Stimulated activated CD4-positive, alpha-beta T cell treated with anti-CD3 and anti-CD28 coated beads, TNF-alpha, amount 100 ng/mL, for 4 hours (primary cell): Measurements from ENCODE around the gene GEMIN7.

Experiments
- DNase-seq, 3 experiments: peaks; one replicate each; pipeline ENCODE4 v3.0.0-alpha.2; 2020; ENCODE audit warnings: low read depth in 3 of 3

GEMIN7 gene

DNA sequence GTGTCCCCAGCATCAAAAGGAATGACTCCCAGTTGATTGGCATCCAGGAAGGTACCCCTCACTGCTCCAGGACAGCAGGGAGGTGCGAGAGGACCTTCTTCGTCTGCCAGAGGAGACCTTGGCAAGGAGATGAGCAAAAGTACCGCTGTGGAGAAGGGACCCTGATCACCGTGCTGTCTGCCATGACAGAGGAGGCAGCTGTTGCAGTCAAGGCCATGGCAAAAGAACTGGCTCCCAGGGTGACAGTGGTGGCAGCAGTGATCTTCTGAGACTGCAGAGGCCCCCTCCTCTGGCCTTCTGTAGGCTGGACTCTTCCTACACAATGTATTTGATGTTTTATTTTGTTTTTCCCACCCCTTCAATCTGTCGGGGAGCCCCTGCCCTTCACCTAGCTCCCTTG, 49.7 kb downstream of the GEMIN7 start:
- DNase-seq, result no peak

DNA sequence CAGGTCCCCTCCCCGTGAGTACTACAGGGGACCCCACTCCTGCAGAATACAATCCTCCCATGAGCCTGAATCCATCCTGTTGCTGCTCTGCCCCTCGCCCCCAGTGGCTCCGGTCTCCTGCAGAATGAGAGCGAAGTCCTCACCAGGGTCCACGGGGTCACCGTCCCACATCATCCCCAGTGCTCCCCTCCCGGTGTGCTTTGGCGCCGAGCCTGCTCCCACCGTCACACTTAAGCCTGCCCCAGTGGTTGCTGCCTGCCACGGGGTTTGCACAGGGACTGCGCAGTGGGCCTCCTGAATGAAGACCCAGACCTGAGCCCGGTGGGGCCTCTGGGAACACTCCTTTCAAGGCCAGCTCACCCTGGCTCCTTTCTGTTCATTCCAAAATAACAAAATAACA, 51.2 kb downstream of the GEMIN7 start:
- DNase-seq, result no peak

DNA sequence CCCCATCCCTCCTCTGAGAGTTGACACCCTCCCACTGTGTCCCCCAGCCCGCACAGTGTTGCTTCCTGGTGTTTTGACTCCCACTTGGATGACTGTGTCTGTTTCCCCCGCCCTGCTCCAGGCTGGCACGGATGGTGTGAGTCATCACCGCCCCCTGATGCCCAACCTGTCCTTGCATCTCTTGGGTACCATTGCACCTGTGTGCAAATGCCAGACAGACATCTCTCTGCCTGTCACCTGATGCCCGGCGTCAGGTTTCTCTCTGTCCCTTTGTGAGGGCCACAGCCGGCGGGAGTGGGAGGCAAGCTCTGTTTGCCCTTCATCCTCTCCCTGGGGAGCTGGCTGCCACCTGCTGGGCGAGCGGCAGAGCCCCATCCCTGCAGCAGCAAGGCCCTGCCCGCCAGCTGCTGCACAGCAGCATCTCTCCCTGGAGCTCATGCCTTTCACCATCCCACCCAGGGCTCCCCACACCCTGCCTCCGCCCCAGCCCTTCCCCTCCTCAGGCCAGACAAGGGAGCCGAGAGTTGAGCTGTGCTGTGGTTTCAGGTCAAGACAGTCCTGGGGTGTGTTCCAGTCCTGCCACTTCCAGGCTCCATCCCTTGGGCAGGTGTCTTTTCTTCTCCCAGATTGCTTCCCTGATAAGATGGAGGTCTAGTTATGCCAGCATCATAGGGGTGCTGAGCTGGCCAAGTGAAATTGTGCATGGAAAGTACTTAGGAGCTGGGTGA, 52.0 kb downstream of the GEMIN7 start:
- no peak for DNase-seq

DNA sequence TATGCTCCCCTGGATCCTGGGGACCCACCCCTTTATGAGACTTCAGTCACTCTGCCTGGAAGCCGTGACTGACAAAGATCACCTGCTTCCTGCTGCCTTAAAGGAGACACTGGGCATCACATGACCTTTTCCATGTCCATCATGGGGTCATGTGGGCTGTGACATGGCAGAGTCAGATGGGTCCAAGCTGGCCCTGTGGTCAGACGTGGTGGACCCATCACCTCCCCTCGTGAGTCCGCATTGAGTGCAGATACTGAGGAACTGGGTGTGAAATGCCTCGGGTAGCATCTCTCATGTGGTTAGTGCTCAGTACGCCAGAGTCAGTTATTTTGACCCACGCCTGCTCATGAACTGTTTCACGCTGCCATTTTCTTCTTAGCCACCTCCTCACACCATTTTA, 54.6 kb downstream of the GEMIN7 start:
- DNase-seq, result no peak

DNA sequence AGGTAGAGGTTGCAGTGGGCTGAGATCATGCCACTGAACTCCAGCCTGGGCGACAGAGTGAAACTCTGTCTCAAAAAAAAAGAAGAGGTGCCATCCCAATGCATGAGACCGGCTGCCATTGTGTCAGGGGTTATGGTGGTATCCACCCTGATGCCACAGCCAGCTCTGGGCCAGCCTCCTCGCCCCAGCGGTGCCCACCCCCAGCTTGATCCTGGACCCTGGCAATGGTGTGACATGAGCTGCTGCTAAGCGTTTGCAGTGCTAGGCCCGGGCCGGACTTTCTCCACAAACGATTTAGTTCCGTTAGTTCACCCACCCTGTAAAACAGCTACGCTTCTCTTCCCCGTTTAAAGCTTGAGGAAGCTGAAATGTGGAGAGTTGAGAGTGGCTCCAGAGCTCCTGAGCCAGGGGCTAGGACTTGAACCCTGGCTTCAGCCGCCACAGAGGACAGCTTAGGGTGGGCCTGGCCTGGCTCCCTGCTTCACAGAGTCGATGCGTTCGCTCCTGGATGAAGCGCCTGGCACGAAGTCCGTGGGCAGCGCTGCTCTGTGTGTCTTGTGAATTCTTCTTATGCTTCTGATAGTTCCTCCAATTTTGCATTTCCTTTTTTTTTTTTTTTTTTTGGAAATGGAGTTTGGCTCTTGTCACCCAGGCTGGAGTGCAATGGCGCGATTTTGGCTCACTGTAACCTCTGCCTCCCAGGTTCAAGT, 56.3 kb downstream of the GEMIN7 start:
- no peak for DNase-seq

DNA sequence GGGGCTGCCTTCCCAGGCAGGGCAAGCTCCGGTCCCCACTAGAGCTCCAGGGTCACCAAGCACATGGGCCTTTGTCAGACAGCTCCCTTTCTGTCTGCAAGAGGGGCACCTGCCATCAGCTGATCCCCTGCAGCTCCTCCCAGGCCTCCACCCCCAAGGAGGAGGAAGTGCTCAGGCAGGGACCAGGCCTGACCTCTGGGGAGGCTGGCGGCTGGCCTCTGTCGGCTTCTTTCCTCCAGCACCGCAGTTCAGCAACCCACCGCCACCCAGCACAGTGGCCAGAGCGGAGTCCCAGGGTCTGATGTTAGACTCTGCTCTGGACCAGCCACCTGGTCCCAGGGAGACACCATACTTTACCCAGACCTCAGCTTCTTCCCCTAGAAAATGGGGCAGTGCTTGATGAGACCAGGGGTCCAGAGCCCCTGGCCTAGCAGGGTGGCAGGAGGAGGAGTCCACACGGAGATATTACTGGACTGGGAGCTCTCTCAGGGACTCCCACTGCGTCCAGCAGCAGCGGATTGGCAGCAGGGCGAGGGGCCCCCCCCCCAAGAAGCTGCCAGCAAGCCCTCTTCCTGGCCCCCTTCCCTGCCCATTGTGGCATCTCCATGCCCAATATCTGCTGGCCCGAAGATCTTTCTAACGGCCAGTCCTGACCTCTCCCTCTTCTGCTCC, 57.6 kb downstream of the GEMIN7 start:
- DNase-seq, result no peak

DNA sequence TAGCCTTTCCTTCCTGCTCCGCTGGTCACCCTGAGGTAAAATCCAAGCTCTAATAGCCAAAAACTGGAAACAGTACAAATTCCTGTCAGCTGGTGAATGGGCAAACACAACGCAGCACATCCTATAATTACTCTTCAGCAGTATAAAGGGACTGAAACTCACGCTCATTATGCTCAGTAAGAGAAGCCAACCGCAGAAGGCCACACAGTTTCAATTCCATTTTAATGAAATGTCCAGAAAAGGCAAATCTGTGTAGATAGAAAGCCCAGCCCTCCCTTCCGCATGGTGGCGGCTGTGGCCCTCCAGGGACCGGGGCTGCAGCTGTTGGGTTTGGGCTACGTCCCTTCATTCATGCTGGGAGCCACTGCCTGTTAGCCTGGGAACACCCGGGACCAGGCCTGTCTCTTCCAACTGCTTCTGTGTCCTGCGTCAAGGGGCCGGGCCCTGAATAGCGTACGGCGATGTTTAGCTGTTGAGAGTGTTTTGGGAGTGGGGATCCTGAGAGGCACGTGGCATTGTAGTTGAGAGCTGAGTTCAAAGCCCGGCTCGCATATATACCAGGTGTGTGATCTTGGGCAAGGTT, 58.2 kb downstream of the GEMIN7 start:
- no peak for DNase-seq

DNA sequence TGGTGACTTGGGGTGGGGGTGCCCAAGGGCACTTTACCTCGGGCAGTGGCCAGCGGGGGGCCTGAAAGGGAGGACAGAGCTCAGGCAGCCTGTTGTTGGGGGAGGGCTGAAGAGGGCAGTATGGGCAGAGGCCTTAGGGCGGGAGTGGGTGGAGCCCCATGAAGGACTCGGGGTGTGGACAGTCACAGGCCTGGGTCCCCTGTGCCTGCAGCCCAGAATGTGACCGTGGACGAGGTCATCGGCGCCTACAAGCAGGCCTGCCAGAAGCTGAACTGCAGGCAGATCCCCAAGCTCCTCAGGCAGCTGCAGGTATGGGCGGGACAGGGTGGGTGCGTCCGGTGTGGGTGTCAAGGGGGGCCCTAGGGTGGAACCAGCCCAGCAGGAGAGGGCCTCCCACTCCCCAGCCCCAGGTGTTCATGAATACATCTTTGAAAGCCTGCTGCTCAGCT, 59.3 kb downstream of the GEMIN7 start:
- no peak for DNase-seq

DNA sequence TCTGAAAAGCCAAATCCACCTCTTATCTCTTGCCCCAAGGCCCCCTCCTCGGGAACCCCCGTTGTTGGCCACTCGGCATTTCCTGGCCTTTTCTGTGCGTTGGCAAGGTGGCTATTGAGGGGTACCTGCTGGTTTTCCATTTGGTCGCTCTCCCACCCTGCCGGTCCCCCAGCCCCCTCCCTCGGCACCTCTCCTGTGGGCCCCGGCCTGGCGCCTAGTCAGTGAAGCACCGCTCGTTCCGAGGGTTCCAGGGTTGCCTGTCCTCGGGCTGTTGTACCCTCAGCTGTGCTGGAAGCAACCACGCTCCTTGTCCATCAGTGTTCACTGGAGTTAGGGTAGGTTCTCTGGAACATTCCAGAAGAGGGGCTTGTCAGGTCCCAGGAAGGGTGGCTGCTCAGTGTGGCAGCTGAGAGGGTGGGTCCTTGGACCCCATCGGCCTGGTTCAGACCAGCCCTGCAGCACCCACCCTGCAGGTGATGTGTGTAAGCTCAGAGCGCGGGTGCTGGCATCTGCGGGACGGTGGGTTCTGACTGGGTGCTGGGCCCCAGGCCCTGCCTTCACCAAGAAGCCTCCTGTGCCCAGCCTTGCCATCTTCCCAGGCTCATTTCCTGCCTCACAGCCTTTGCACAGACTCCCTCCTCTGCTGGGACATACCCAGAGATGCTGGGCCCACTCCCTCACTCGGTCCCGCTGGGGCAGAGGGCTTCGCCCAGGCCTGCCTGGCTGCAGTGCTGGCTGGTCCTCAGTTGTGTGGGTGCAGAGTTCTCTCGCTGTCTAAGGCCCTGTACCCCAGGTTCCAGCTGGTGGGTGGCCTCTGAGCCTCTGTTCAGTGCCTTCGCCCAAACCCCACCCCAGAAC, 60.5 kb downstream of the GEMIN7 start:
- no peak for DNase-seq

DNA sequence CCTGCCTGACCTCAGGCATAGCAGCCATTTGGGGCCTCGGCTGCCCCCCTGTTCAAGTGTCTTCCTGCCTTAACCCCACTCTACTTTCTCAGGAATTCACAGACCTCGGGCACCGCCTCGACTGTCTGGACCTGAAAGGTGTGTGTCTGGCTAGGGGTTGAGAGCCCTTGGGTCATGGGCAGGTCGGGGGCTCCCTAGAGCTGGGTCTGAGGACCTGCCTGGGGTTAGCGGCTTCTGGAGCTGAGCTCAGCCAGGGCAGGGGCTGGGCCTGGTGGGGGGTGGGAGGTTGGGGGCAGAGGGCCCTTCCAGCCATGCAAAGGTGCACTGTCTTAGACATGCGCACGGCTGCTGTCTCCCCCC, 61.1 kb downstream of the GEMIN7 start:
- no peak for DNase-seq

DNA sequence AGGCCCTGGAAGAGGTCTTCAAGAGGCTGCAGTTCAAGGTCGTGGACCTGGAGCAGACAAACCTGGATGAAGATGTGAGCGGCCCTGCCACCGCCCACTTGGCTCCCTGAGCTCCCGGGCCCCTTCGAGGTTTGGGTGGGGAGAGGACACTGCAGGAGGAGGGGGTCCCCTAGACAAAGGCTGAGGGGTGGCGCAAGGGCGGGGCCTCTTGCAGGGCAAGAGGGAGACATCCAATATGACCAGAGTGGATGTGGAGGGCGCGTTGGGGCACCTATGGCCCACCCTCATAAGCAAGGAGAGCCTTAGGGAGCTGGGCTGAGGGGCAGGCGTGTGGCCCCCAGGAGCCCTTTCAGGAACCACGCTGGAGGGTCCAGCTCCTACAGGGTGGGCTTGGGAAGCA, 61.5 kb downstream of the GEMIN7 start:
- no peak for DNase-seq
